IPS-NIHi7 (cell line): Measurements from ENCODE around the gene RBBP6.

Experiments
- DNase-seq: peaks from one replicate; pipeline ENCODE4 v3.0.0; 2012; ENCODE audit warnings: mixed read lengths; ENCODE audit errors: extremely low spot score

Gene RBBP6

GRCh38 chr16:24523569-24523968 is 15.8 kb upstream of the RBBP6 start:
- DNase-seq, result peak; percentile 34

GRCh38 chr16:24524855-24525677 is 14.3 kb upstream of the RBBP6 start:
- DNase-seq, result no peak

- DNase-seq, result no peak
These were observed 13.3 kb upstream of the RBBP6 start for GRCh38 chr16:24525970-24526559.

- DNase-seq, result no peak
These were observed 12.5 kb upstream of the RBBP6 start for GRCh38 chr16:24526701-24527495.

- no peak for DNase-seq
These were observed 8.2 kb upstream of the RBBP6 start for GRCh38 chr16:24531166-24531565.

- DNase-seq, result no peak
These were observed 4.7 kb upstream of the RBBP6 start for GRCh38 chr16:24534620-24535019.

GRCh38 chr16:24535827-24536226 is 3.5 kb upstream of the RBBP6 start:
- no peak for DNase-seq

- DNase-seq, result no peak
These were observed 2.7 kb upstream of the RBBP6 start for GRCh38 chr16:24536671-24537070.

GRCh38 chr16:24537474-24538337 is 1.7 kb upstream of the RBBP6 start:
- no peak for DNase-seq

GRCh38 chr16:24538756-24539294 is 541 bp upstream of the RBBP6 start:
- no peak for DNase-seq

GRCh38 chr16:24539850-24540601 is 660 bp downstream of the RBBP6 start:
- DNase-seq, result peak; percentile 13

GRCh38 chr16:24540602-24541210 is 1.3 kb downstream of the RBBP6 start:
- DNase-seq, result peak; percentile 13

GRCh38 chr16:24541233-24541933 is 2.0 kb downstream of the RBBP6 start:
- DNase-seq, result no peak

- no peak for DNase-seq
These were observed 4.6 kb downstream of the RBBP6 start for GRCh38 chr16:24543949-24544348.

GRCh38 chr16:24544640-24545039 is 5.3 kb downstream of the RBBP6 start:
- DNase-seq, result no peak

- no peak for DNase-seq
These were observed 10.9 kb downstream of the RBBP6 start for GRCh38 chr16:24550295-24550694.

GRCh38 chr16:24552705-24553246 is 13.4 kb downstream of the RBBP6 start:
- DNase-seq, result no peak

GRCh38 chr16:24553983-24554382 is 14.6 kb downstream of the RBBP6 start:
- DNase-seq, result no peak

GRCh38 chr16:24555346-24555872 is 16.0 kb downstream of the RBBP6 start:
- no peak for DNase-seq
